HG02938 (cell line): Measurements from ENCODE around the gene COL5A1.

ENCODE experiments used
- ATAC-seq: cut with Tn5 transposase; IDR thresholded peaks from one replicate; pipeline ENCODE4 v1.9.1; 2021; ENCODE audit warnings: mild to moderate bottlenecking, moderate library complexity; ENCODE audit not compliant: unreplicated experiment

COL5A1 gene

GRCh38 chr9:134863941-134864820 lies 222.6 kb downstream of the COL5A1 start:
- no peak for ATAC-seq

- ATAC-seq, result no peak
These were observed 223.2 kb downstream of the COL5A1 start for GRCh38 chr9:134864821-134865190.

- ATAC-seq, result no peak
These were observed 226.5 kb downstream of the COL5A1 start for GRCh38 chr9:134867917-134868750.

- ATAC-seq, result no peak
These were observed 227.3 kb downstream of the COL5A1 start for GRCh38 chr9:134868751-134869553.

- no peak for ATAC-seq
These were observed 228.1 kb downstream of the COL5A1 start for GRCh38 chr9:134869554-134870300.

GRCh38 chr9:134870301-134870694 lies 228.7 kb downstream of the COL5A1 start:
- ATAC-seq, result no peak

- ATAC-seq, result no peak
These were observed 229.4 kb downstream of the COL5A1 start for GRCh38 chr9:134870746-134871662.

GRCh38 chr9:134871697-134872340 lies 230.2 kb downstream of the COL5A1 start:
- ATAC-seq, result no peak

- ATAC-seq, result no peak
These were observed 231.1 kb downstream of the COL5A1 start for GRCh38 chr9:134872482-134873231.

- no peak for ATAC-seq
These were observed 233.8 kb downstream of the COL5A1 start for GRCh38 chr9:134875371-134875770.

- ATAC-seq, result no peak
These were observed 235.9 kb downstream of the COL5A1 start for GRCh38 chr9:134877541-134877940.

- no peak for ATAC-seq
These were observed 238.3 kb downstream of the COL5A1 start for GRCh38 chr9:134879664-134880483.

- ATAC-seq, result no peak
These were observed 239.1 kb downstream of the COL5A1 start, which contains the start of gene FCN2 for GRCh38 chr9:134880484-134881312. TSS of gene FCN2 (plus strand) at chr9:134880810. CDS start at chr9:134880822, 12 bp downstream.

- no peak for ATAC-seq
These were observed 239.7 kb downstream of the COL5A1 start for GRCh38 chr9:134881313-134881670.

GRCh38 chr9:134882204-134882785 lies 240.7 kb downstream of the COL5A1 start:
- no peak for ATAC-seq
